Endothelial cell of umbilical vein (primary cell): ENCODE data around the gene ACTN1. TPM values are rescaled to one million over a fixed set of nuclear protein-coding genes. Genes with fewer than 3 reads are reported as not detected.

Source experiments
- BruUV-seq: library from RNA; stranded (reverse); fragments of 400-500 nt; replicated peaks from 2 replicates; lab custom pipeline; 2021; lab: Mats Ljungman, UMichigan
- CTCF ChIA-PET: fragments of 300-600, 350-600 bp; sonication (Branson Sonifier 250); formaldehyde crosslinking; loops from one replicate; lab custom pipeline; 2021; ENCODE audit warnings: antibody characterized with exemption, inconsistent platforms; lab: Charles Lee
- POLR2A ChIA-PET: fragments of 300-600, 350-600 bp; sonication (Branson Sonifier 250); formaldehyde crosslinking; loops from one replicate; lab custom pipeline; 2021; ENCODE audit warnings: antibody characterized with exemption, inconsistent platforms; lab: Charles Lee
- DNase-seq: peaks from one replicate; pipeline ENCODE4 v3.0.0-alpha.2; 2011; ENCODE audit warnings: low read depth, low spot score
- FAIRE-seq: peaks from 2 replicates; lab custom pipeline; 2011; peaks lifted over from hg19 to GRCh38; lab: Jason Lieb, UNC
- H2AFZ ChIP-seq: 2 replicates; pipeline ENCODE4 v1.6.0; 2012; ENCODE audit warnings: low read depth, low read length, control low read depth, inconsistent platforms
- H3K27ac ChIP-seq: 2 replicates; pipeline ENCODE4 v1.5.1; 2011; ENCODE audit warnings: low read depth, mild to moderate bottlenecking, control low read depth, low read length, moderate library complexity; ENCODE audit not compliant: insufficient read depth
- H3K27me3 ChIP-seq, 2 experiments: 2 replicates each; pipeline versions ENCODE4 v1.6.0 to v1.6.1; 2011; ENCODE audit warnings: low read length in 2 of 2, mixed read lengths in 1 of 2; ENCODE audit not compliant: control insufficient read depth in 2 of 2, insufficient read depth in 2 of 2
- H3K36me3 ChIP-seq, 2 experiments: 2 replicates in 1 of 2; 3 replicates in 1 of 2; pipeline ENCODE4 v1.5.1; 2011; ENCODE audit warnings: low read length in 2 of 2, mild to moderate bottlenecking in 1 of 2, moderate library complexity in 1 of 2; ENCODE audit not compliant: control insufficient read depth in 2 of 2, insufficient read depth in 2 of 2; ENCODE audit errors: extremely low read depth in 1 of 2
- H3K4me1 ChIP-seq: 3 replicates; pipeline ENCODE4 v1.5.1; 2011; ENCODE audit warnings: mild to moderate bottlenecking, low read length; ENCODE audit not compliant: control insufficient read depth, insufficient read depth; ENCODE audit errors: extremely low read depth
- H3K4me2 ChIP-seq: 2 replicates; pipeline ENCODE4 v1.6.1; 2011; ENCODE audit warnings: low read length, control low read depth, mixed read lengths; ENCODE audit not compliant: insufficient read depth
- H3K4me3 ChIP-seq, 3 experiments: fragments of 200-600 bp in 1 of 3; sonication (generic), shearing (Covaris generic) in 1 of 3; replicated peaks in 1 of 3; 2 replicates each; pipeline ENCODE4 v1.5.1; 2011 to 2016; ENCODE audit warnings: control low read depth in 3 of 3, low read length in 3 of 3, mild to moderate bottlenecking in 2 of 3, inconsistent platforms in 1 of 3, low read depth in 1 of 3, moderate library complexity in 1 of 3; ENCODE audit not compliant: insufficient read depth in 1 of 3
- H3K79me2 ChIP-seq: 2 replicates; pipeline ENCODE4 v1.6.0; 2012; ENCODE audit warnings: low read length, inconsistent platforms; ENCODE audit not compliant: control insufficient read depth, insufficient read depth
- H3K9ac ChIP-seq: replicated peaks from 2 replicates; pipeline ENCODE3; 2011; ENCODE audit warnings: low read length, control low read depth; ENCODE audit not compliant: insufficient read depth; ENCODE audit errors: extremely low read depth
- H3K9me1 ChIP-seq: replicated peaks from 3 replicates; pipeline ENCODE4 v1.6.0; 2011; ENCODE audit warnings: mild to moderate bottlenecking, low read length; ENCODE audit not compliant: control insufficient read depth, insufficient read depth; ENCODE audit errors: extremely low read depth
- H3K9me3 ChIP-seq: replicated peaks from 2 replicates; pipeline ENCODE4 v1.5.1; 2012; ENCODE audit warnings: low read length, inconsistent platforms; ENCODE audit not compliant: control insufficient read depth, insufficient read depth
- H4K20me1 ChIP-seq: replicated peaks from 2 replicates; pipeline ENCODE3; 2011; ENCODE audit warnings: mild to moderate bottlenecking, low read length; ENCODE audit not compliant: control insufficient read depth, insufficient read depth; ENCODE audit errors: extremely low read depth
- EZH2 ChIP-seq: IDR thresholded peaks from 2 replicates; pipeline ENCODE4 v1.6.1; 2012; ENCODE audit warnings: borderline replicate concordance, low read depth, mild to moderate bottlenecking, moderate library complexity, low read length, inconsistent platforms; ENCODE audit not compliant: severe bottlenecking
- FOS ChIP-seq: IDR thresholded peaks from 2 replicates; pipeline ENCODE4 v1.6.1; 2011; ENCODE audit warnings: mild to moderate bottlenecking, low read length, moderate library complexity, borderline replicate concordance; ENCODE audit not compliant: insufficient read depth
- GATA2 ChIP-seq: IDR thresholded peaks from 2 replicates; pipeline ENCODE4 v1.7.0; 2011; ENCODE audit warnings: low read depth, mild to moderate bottlenecking, moderate library complexity, mixed read lengths, low read length; ENCODE audit not compliant: insufficient read length, insufficient read depth
- JUN ChIP-seq: IDR thresholded peaks from 2 replicates; pipeline ENCODE4 v1.6.1; 2011; ENCODE audit warnings: borderline replicate concordance, low read depth; ENCODE audit not compliant: insufficient read length, insufficient read depth
- MAX ChIP-seq: IDR thresholded peaks from 2 replicates; pipeline ENCODE4 v1.6.1; 2011; ENCODE audit not compliant: insufficient read depth, insufficient read length
- MYC ChIP-seq: IDR thresholded peaks from one replicate; pipeline ENCODE4 v1.6.1; 2011; ENCODE audit warnings: mild to moderate bottlenecking, low read depth, low read length
- POLR2A ChIP-seq: IDR thresholded peaks from 2 replicates; pipeline ENCODE4 v1.6.1; 2012; ENCODE audit warnings: low read depth, mild to moderate bottlenecking, control low read depth, low read length
- POLR2AphosphoS5 ChIP-seq: IDR thresholded peaks from 2 replicates; pipeline ENCODE4 v1.6.1; 2012; ENCODE audit warnings: low read depth, mild to moderate bottlenecking, control low read depth, low read length, moderate library complexity; ENCODE audit not compliant: insufficient read depth
- dilution Hi-C: fragments of 300-500 bp; cut with MboI; formaldehyde crosslinking; loops from one replicate; pipeline ENCODE4 v1.15.0; 2019; ENCODE audit warnings: low sequenced_read_pairs; ENCODE audit not compliant: extremely low pct_ligation_motif_present
- intact Hi-C: fragments of 100-400 bp; cut with micrococcal nuclease; formaldehyde crosslinking; loops from one replicate; pipeline ENCODE4 v1.10.0; 2022
- polyA plus RNA-seq, 4 experiments: library from polyadenylated mRNA; depleted of rRNA in 3 of 4; stranded (reverse) in 3 of 4; unstranded in 1 of 4; fragments of >200 nt; gene quantifications; 2 replicates each; pipeline versions ENCODE4 v1.2.1 to v1.2.3, GENCODE V29; 2011 to 2012; ENCODE audit warnings: missing spikeins in 1 of 4
- total RNA-seq: library from RNA; stranded (reverse); gene quantifications from 2 replicates; pipeline ENCODE4 v1.2.3, GENCODE V29; 2021
- TF ChIP-seq, protein P1 (sequence below), 2 donors: IDR thresholded peaks; 1 replicate in 1 of 2; 2 replicates in 1 of 2; pipeline ENCODE4 v1.5.1; 2011; ENCODE audit warnings: low read length in 2 of 2, mild to moderate bottlenecking in 2 of 2, moderate library complexity in 2 of 2, control low read depth in 1 of 2, inconsistent platforms in 1 of 2, low read depth in 1 of 2; ENCODE audit not compliant: insufficient read depth in 1 of 2; ENCODE audit errors: extremely low read depth in 1 of 2

The ACTN1 gene
- total and polyA plus RNA-seq, 2 donors (not counting 3 experiments of a cell fraction or from before 2014, with no cell fraction given), result 442 to 463 TPM

GRCh38 chr14:68969278-68970033 is 9.6 kb downstream of the ACTN1 start:
- Histone ChIP-seq H3K4me2 (peak overlapping the region; percentile 39), H3K36me3 (peaks cover 11 to 29% of the 10 kb centered on the region in 2 experiments), H3K9me1 (no peaks in the 10 kb centered on the region), H3K27ac (peak overlapping the region; percentile 62), H4K20me1 (no peaks in the 10 kb centered on the region), H3K4me1 (peaks cover 65% of the 10 kb centered on the region), H3K27me3 (no peaks in the 10 kb centered on the region), H3K9ac (peak overlapping the region; percentile 27), H3K79me2 (peaks cover 100% of the 10 kb centered on the region), H3K9me3 (no peaks in the 10 kb centered on the region), H2AFZ (no peak overlapping the region), H3K4me3 (peak overlapping the region in 1 of 3 experiments; percentile 20)
- TF ChIP-seq POLR2A, result no peak
- peak; percentile 1 for TF ChIP-seq MAX
- no peak for TF ChIP-seq FOS
- TF ChIP-seq POLR2AphosphoS5, result peak; percentile 58
- TF ChIP-seq EZH2, result no peak
- no peak for TF ChIP-seq JUN
- TF ChIP-seq GATA2, result no peak
- TF ChIP-seq, protein P1, sequence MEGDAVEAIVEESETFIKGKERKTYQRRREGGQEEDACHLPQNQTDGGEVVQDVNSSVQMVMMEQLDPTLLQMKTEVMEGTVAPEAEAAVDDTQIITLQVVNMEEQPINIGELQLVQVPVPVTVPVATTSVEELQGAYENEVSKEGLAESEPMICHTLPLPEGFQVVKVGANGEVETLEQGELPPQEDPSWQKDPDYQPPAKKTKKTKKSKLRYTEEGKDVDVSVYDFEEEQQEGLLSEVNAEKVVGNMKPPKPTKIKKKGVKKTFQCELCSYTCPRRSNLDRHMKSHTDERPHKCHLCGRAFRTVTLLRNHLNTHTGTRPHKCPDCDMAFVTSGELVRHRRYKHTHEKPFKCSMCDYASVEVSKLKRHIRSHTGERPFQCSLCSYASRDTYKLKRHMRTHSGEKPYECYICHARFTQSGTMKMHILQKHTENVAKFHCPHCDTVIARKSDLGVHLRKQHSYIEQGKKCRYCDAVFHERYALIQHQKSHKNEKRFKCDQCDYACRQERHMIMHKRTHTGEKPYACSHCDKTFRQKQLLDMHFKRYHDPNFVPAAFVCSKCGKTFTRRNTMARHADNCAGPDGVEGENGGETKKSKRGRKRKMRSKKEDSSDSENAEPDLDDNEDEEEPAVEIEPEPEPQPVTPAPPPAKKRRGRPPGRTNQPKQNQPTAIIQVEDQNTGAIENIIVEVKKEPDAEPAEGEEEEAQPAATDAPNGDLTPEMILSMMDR (IDR thresholded peaks at IDR 0.05; ENCODE audit: extremely low read depth in 1 of 2, insufficient read depth in 1 of 2, low read depth in 1 of 2, low read length in 2 of 2), result no peak
- no peak for TF ChIP-seq MYC
- FAIRE-seq (peak; percentile 99), DNase-seq (peak; percentile 88)
- intact Hi-C loops (loop anchor here (1.0 to 2.0 kb wide), 3 partner anchors 10 to 59 kb away; partner anchors contain the start of gene ACTN1), dilution Hi-C loops (no loop called here)
- no TSS peak for BruUV-seq
- CTCF ChIA-PET, result interaction anchor here (0.8 to 2.2 kb wide), 19 partner anchors 8 to 136 kb away, joined by 3 to 15 read pairs (median 4); no protein-coding TSS in a partner anchor
- POLR2A ChIA-PET, result interaction anchor here (0.5 to 1.8 kb wide), 6 partner anchors 10 to 111 kb away, joined by 3 to 7 read pairs (median 4); partner anchors contain the start of gene ACTN1
